GM23338 (cell line): ENCODE data around the gene LRIF1. TPM values are rescaled to one million over a fixed set of nuclear protein-coding genes. Genes with fewer than 3 reads are reported as not detected.

Experiments
- ATAC-seq: fragments of 200-7000 bp; cut with Tn5 transposase; 3 replicates; pipeline ENCODE4 v1.9.1; 2020
- DNase-seq: peaks from one replicate; pipeline ENCODE4 v3.0.0-alpha.2; 2015; ENCODE audit warnings: low spot score
- H2AFZ ChIP-seq: fragments of 200-600 bp; sonication (generic); 2 replicates; pipeline ENCODE4 v1.8.0; 2016; ENCODE audit warnings: antibody characterized with exemption, mild to moderate bottlenecking, moderate library complexity
- H3F3A ChIP-seq: fragments of 200-600 bp; sonication (generic); replicated peaks from 2 replicates; pipeline ENCODE4 v1.8.0; 2017; ENCODE audit warnings: antibody characterized with exemption, mixed run types, low read depth
- H3K27ac ChIP-seq: fragments of 200-600 bp; sonication (generic); 2 replicates; pipeline ENCODE4 v1.6.1; 2016; ENCODE audit warnings: low read depth
- H3K27me3 ChIP-seq: fragments of 200-600 bp; sonication (generic); 2 replicates; pipeline ENCODE4 v1.8.0; 2016; ENCODE audit warnings: mild to moderate bottlenecking, mixed run types, moderate library complexity; ENCODE audit not compliant: insufficient read depth
- H3K36me3 ChIP-seq: fragments of 200-600 bp; sonication (generic); 2 replicates; pipeline ENCODE4 v1.8.0; 2016; ENCODE audit warnings: mild to moderate bottlenecking; ENCODE audit not compliant: insufficient read depth
- H3K4me1 ChIP-seq: fragments of 200-600 bp; sonication (generic); 2 replicates; pipeline ENCODE4 v1.8.0; 2016; ENCODE audit warnings: mild to moderate bottlenecking, moderate library complexity; ENCODE audit not compliant: insufficient read depth
- H3K4me2 ChIP-seq: fragments of 200-600 bp; sonication (generic); 2 replicates; pipeline ENCODE4 v1.7.1; 2017; ENCODE audit warnings: mixed run types
- H3K4me3 ChIP-seq: fragments of 200-600 bp; sonication (generic); 2 replicates; pipeline ENCODE4 v1.6.1; 2016; ENCODE audit warnings: mixed run types
- H3K79me2 ChIP-seq: fragments of 200-600 bp; sonication (generic); replicated peaks from 2 replicates; pipeline ENCODE4 v1.8.0; 2017; ENCODE audit warnings: mild to moderate bottlenecking; ENCODE audit not compliant: insufficient read depth
- H3K9me2 ChIP-seq: fragments of 200-600 bp; sonication (generic); 2 replicates; pipeline ENCODE4 v1.8.0; 2017; ENCODE audit not compliant: insufficient read depth
- H4K20me1 ChIP-seq: fragments of 200-600 bp; sonication (generic); replicated peaks from 2 replicates; pipeline ENCODE4 v1.8.0; 2017; ENCODE audit warnings: mild to moderate bottlenecking; ENCODE audit not compliant: insufficient read depth
- H3K27ac Mint-ChIP-seq: 2 replicates; pipeline ENCODE4 v1.8.0; 2020; ENCODE audit warnings: inconsistent platforms, mild to moderate bottlenecking, moderate library complexity, mixed read lengths
- H3K27me3 Mint-ChIP-seq: 3 replicates; pipeline ENCODE4 v1.8.0; 2022; ENCODE audit warnings: low read depth, mild to moderate bottlenecking, moderate library complexity, mixed read lengths, inconsistent platforms; ENCODE audit not compliant: insufficient read depth, poor library complexity
- H3K36me3 Mint-ChIP-seq: 3 replicates; pipeline ENCODE4 v1.8.0; 2021; ENCODE audit warnings: low read depth, mild to moderate bottlenecking, inconsistent platforms, moderate library complexity, mixed read lengths
- H3K4me1 Mint-ChIP-seq: 3 replicates; pipeline ENCODE4 v1.8.0; 2020; ENCODE audit warnings: mild to moderate bottlenecking, inconsistent platforms, mixed read lengths
- H3K4me3 Mint-ChIP-seq: 3 replicates; pipeline ENCODE4 v1.8.0; 2021; ENCODE audit warnings: moderate library complexity, mild to moderate bottlenecking, inconsistent platforms, mixed read lengths
- H3K9me3 Mint-ChIP-seq: 3 replicates; pipeline ENCODE4 v1.8.0; 2020; ENCODE audit warnings: moderate library complexity, mild to moderate bottlenecking, inconsistent platforms, mixed read lengths
- CREB1 ChIP-seq: fragments of 250-450 bp; sonication (Bioruptor Pico); IDR thresholded peaks from 2 replicates; pipeline ENCODE4 v1.5.0; 2020; ENCODE audit warnings: low read depth, mild to moderate bottlenecking, moderate library complexity
- EZH2 ChIP-seq: fragments of 200-600 bp; sonication (generic); IDR thresholded peaks from one replicate; pipeline ENCODE4 v1.8.0; 2017; ENCODE audit warnings: antibody characterized with exemption, mild to moderate bottlenecking, low read depth; ENCODE audit not compliant: unreplicated experiment
- JUNB ChIP-seq: IDR thresholded peaks from one replicate; pipeline ENCODE4 v1.6.1; 2016; ENCODE audit warnings: antibody characterized with exemption; ENCODE audit not compliant: unreplicated experiment
- NANOG ChIP-seq: IDR thresholded peaks from 2 replicates; pipeline ENCODE4 v1.6.1; 2016; ENCODE audit warnings: antibody characterized with exemption, borderline replicate concordance
- POLR2AphosphoS5 ChIP-seq: IDR thresholded peaks from 2 replicates; pipeline ENCODE4 v1.6.1; 2016; ENCODE audit warnings: antibody characterized with exemption, low read depth
- STAT1 ChIP-seq: IDR thresholded peaks from one replicate; pipeline ENCODE4 v1.6.1; 2016; ENCODE audit warnings: antibody characterized with exemption; ENCODE audit not compliant: unreplicated experiment
- ZNF114 ChIP-seq: fragments of 250-450 bp; sonication (Bioruptor Pico); IDR thresholded peaks from 2 replicates; pipeline ENCODE4 v1.5.0; 2020; ENCODE audit warnings: mild to moderate bottlenecking, moderate library complexity
- ZNF331 ChIP-seq: fragments of 250-450 bp; sonication (Bioruptor Pico); IDR thresholded peaks from 2 replicates; pipeline ENCODE4 v1.5.0; 2020; ENCODE audit warnings: low read depth, mild to moderate bottlenecking, moderate library complexity
- ZNF462 ChIP-seq: fragments of 250-450 bp; sonication (Bioruptor Pico); IDR thresholded peaks from 2 replicates; pipeline ENCODE4 v1.5.0; 2020; ENCODE audit warnings: mild to moderate bottlenecking, moderate library complexity
- polyA plus RNA-seq: library from polyadenylated mRNA; unstranded; fragments of >200 nt; fragmentation: Nextera tagmentation; extraction: Ambion mirVana; gene quantifications from 2 replicates; pipeline ENCODE4 v1.2.1, GENCODE V29; 2016
- total RNA-seq: library from RNA; depleted of rRNA; stranded (reverse); fragments of >200 nt; shearing (Covaris generic); gene quantifications from 2 replicates; pipeline ENCODE4 v1.2.3, GENCODE V29; 2014
- TF ChIP-seq, protein P1 (sequence below): IDR thresholded peaks from one replicate; pipeline ENCODE4 v1.6.1; 2018; ENCODE audit warnings: antibody characterized with exemption; ENCODE audit not compliant: unreplicated experiment

LRIF1 gene
- total and polyA plus RNA-seq, 2 experiments from 2014 or later = 32.6 to 37.9 TPM

GRCh38 chr1:110964455-110964903 lies 757 bp upstream of the LRIF1 start:
- Histone ChIP-seq H3K27me3 (peaks cover 14% of the 10 kb centered on the region), H3F3A (no peaks in the 10 kb centered on the region), H3K27ac (peak overlapping the region; percentile 92), H3K4me1 (peaks cover 17% of the 10 kb centered on the region), H3K4me3 (peak overlapping the region; percentile 56), H3K79me2 (peaks cover 33% of the 10 kb centered on the region), H3K36me3 (no peaks in the 10 kb centered on the region), H3K4me2 (peak overlapping the region; percentile 73), H4K20me1 (peaks cover 6% of the 10 kb centered on the region; the same call in 1 of the 2 replicates), H3K9me2 (peaks cover 16% of the 10 kb centered on the region; the same call in 1 of the 2 replicates), H2AFZ (peak overlapping the region; percentile 30; the same call in 1 of the 2 replicates)
- H3K4me1 Mint-ChIP-seq = peaks cover 19% of the 10 kb centered on the region; the same call in 2 of the 3 replicates
- ATAC-seq (no peak), DNase-seq (no peak)
- peak overlapping the region; percentile 89 for H3K4me3 Mint-ChIP-seq
- peaks cover 17% of the 10 kb centered on the region for H3K36me3 Mint-ChIP-seq
- TF ChIP-seq ZNF114 (CRISPR knock-in tag) = 0 out of 2 replicates have a peak, but pooled peaks have one; percentile 18
- TF ChIP-seq EZH2 = no peak
- H3K9me3 Mint-ChIP-seq = peaks cover 32% of the 10 kb centered on the region
- H3K27ac Mint-ChIP-seq = peak overlapping the region; percentile 96
- H3K27me3 Mint-ChIP-seq = peaks cover 16% of the 10 kb centered on the region

- H3K27ac ChIP-seq = peak overlapping the region; percentile 97
- H2AFZ ChIP-seq = peak overlapping the region; percentile 3; the same call in 1 of the 2 replicates
- H3K9me3 Mint-ChIP-seq = peaks cover 32% of the 10 kb centered on the region
- H3K79me2 ChIP-seq = peaks cover 47% of the 10 kb centered on the region
- peaks cover 17% of the 10 kb centered on the region for H3K4me1 ChIP-seq
- peak overlapping the region; percentile 96 for H3K27ac Mint-ChIP-seq
- peaks cover 16% of the 10 kb centered on the region for H3K27me3 Mint-ChIP-seq
- peak overlapping the region; percentile 89 for H3K4me3 Mint-ChIP-seq
- H3K27me3 ChIP-seq = peaks cover 2% of the 10 kb centered on the region; the same call in 1 of the 2 replicates
- ATAC-seq (peak; percentile 79), DNase-seq (peak; percentile 90)
- peak overlapping the region; percentile 69 for H3K4me2 ChIP-seq
- H3K36me3 Mint-ChIP-seq = peaks cover 17% of the 10 kb centered on the region
- peaks cover 14% of the 10 kb centered on the region; the same call in 1 of the 2 replicates for H3K9me2 ChIP-seq
- H3F3A ChIP-seq = no peaks in the 10 kb centered on the region
- H3K4me1 Mint-ChIP-seq = peaks cover 19% of the 10 kb centered on the region; the same call in 2 of the 3 replicates
- peaks cover 6% of the 10 kb centered on the region; the same call in 1 of the 2 replicates for H4K20me1 ChIP-seq
- peak overlapping the region; percentile 76 for H3K4me3 ChIP-seq
- no peaks in the 10 kb centered on the region for H3K36me3 ChIP-seq
- TF ChIP-seq NANOG (no peak), STAT1 (no peak), POLR2AphosphoS5 (no peak), JUNB (no peak), ZNF114 (CRISPR knock-in tag) (no peak), CREB1 (no peak), EZH2 (no peak), ZNF331 (CRISPR knock-in tag) (no peak), ZNF462 (CRISPR knock-in tag) (no peak)
- TF ChIP-seq, protein P1, sequence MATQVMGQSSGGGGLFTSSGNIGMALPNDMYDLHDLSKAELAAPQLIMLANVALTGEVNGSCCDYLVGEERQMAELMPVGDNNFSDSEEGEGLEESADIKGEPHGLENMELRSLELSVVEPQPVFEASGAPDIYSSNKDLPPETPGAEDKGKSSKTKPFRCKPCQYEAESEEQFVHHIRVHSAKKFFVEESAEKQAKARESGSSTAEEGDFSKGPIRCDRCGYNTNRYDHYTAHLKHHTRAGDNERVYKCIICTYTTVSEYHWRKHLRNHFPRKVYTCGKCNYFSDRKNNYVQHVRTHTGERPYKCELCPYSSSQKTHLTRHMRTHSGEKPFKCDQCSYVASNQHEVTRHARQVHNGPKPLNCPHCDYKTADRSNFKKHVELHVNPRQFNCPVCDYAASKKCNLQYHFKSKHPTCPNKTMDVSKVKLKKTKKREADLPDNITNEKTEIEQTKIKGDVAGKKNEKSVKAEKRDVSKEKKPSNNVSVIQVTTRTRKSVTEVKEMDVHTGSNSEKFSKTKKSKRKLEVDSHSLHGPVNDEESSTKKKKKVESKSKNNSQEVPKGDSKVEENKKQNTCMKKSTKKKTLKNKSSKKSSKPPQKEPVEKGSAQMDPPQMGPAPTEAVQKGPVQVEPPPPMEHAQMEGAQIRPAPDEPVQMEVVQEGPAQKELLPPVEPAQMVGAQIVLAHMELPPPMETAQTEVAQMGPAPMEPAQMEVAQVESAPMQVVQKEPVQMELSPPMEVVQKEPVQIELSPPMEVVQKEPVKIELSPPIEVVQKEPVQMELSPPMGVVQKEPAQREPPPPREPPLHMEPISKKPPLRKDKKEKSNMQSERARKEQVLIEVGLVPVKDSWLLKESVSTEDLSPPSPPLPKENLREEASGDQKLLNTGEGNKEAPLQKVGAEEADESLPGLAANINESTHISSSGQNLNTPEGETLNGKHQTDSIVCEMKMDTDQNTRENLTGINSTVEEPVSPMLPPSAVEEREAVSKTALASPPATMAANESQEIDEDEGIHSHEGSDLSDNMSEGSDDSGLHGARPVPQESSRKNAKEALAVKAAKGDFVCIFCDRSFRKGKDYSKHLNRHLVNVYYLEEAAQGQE = no peak
Observed at GRCh38 chr1:110962892-110963690, 631 bp downstream of the LRIF1 start.
